Right atrium auricular region (tissue), 2 donors: Measurements from ENCODE around the gene ITGAV. TPM values are rescaled to one million over a fixed set of nuclear protein-coding genes. Genes with fewer than 3 reads are reported as not detected.

Experiments
- DNase-seq: peaks from one replicate; pipeline ENCODE4 v3.0.0-alpha.2; 2019; ENCODE audit warnings: low spot score
- H3K27ac ChIP-seq, 2 donors: fragments of 200-600 bp; sonication (generic); 1 replicate in 1 of 2; 2 replicates in 1 of 2; pipeline ENCODE4 v1.5.1; 2016 to 2019
- H3K27me3 ChIP-seq, 2 donors: fragments of 200-600 bp; sonication (generic); one replicate each; pipeline versions ENCODE4 v1.5.1 to v1.6.0; 2017 to 2019
- H3K36me3 ChIP-seq: fragments of 200-600 bp; sonication (generic); one replicate; pipeline ENCODE4 v1.5.1; 2016
- H3K4me1 ChIP-seq, 2 donors: fragments of 200-600 bp; sonication (generic); one replicate each; pipeline versions ENCODE4 v1.5.1 to v1.6.0; 2017 to 2019
- H3K4me3 ChIP-seq, 2 donors: fragments of 200-600 bp; sonication (generic); 1 replicate in 1 of 2; 2 replicates in 1 of 2; pipeline ENCODE4 v1.5.1; 2017 to 2019; ENCODE audit warnings: mild to moderate bottlenecking in 1 of 2, moderate library complexity in 1 of 2
- H3K9me3 ChIP-seq, 2 donors: fragments of 200-600 bp; sonication (generic); one replicate each; pipeline ENCODE4 v1.5.1; 2019
- CTCF ChIP-seq, 2 donors: fragments of 200-600 bp; sonication (generic); IDR thresholded peaks; one replicate each; pipeline ENCODE4 v1.5.1; 2019; ENCODE audit warnings: antibody characterized with exemption in 2 of 2
- total RNA-seq, 2 donors: library from RNA; depleted of rRNA; stranded (reverse); fragments of >200 nt; gene quantifications; one replicate each; pipeline ENCODE4 v1.1.0, GENCODE V29; 2016

Gene ITGAV
- total RNA-seq, 2 donors from 2014 or later, result 79.8 to 152 TPM

GRCh38 chr2:186639939-186640338, 50.1 kb downstream of the ITGAV start:
- Histone ChIP-seq H3K9me3 (no peaks in the 10 kb centered on the region), H3K4me3 (no peak overlapping the region), H3K27ac (no peak overlapping the region), H3K36me3 (peaks cover 58% of the 10 kb centered on the region), H3K27me3 (no peaks in the 10 kb centered on the region), H3K4me1 (no peaks in the 10 kb centered on the region)
- no peak for DNase-seq
- TF ChIP-seq CTCF (IDR thresholded peaks at IDR 0.05), result no peak

DNA sequence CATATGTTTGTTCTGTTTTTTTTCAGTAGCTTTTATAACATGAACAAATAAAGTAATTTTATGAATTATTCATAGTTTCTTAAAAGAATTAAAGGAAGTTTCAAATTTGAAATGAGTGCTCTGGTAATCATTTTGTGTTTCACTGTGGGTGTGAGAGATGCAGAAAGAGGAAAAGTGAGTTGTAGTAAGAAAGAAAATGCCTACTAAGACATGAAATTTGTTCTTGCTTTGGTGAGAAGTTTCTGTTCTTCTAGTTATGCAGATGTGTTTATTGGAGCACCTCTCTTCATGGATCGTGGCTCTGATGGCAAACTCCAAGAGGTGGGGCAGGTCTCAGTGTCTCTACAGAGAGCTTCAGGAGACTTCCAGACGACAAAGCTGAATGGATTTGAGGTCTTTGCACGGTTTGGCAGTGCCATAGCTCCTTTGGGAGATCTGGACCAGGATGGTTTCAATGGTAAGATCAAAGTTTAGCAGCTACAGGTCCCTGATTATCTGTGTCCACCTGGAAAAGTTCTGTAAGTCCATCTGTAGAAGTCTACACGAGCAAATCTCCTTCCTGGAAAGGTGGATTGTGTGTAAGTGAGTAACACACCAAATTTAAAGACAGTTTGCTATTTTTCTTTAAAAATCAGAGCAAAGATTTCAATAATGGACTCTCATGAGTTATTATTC, 51.4 kb downstream of the ITGAV start:
- Histone ChIP-seq H3K36me3 (peaks cover 54% of the 10 kb centered on the region), H3K4me3 (no peak overlapping the region), H3K27me3 (no peaks in the 10 kb centered on the region), H3K27ac (no peak overlapping the region), H3K9me3 (no peaks in the 10 kb centered on the region), H3K4me1 (no peaks in the 10 kb centered on the region)
- no peak for DNase-seq
- no peak for TF ChIP-seq CTCF (IDR thresholded peaks at IDR 0.05)

GRCh38 chr2:186641807-186642321, 52.0 kb downstream of the ITGAV start:
- H3K4me1 ChIP-seq, result no peaks in the 10 kb centered on the region
- TF ChIP-seq CTCF (IDR thresholded peaks at IDR 0.05), result peak; percentile 44 to 79
- no peaks in the 10 kb centered on the region for H3K27me3 ChIP-seq
- H3K4me3 ChIP-seq, result no peak overlapping the region
- peaks cover 50% of the 10 kb centered on the region for H3K36me3 ChIP-seq
- DNase-seq, result no peak
- H3K27ac ChIP-seq, result no peak overlapping the region
- no peaks in the 10 kb centered on the region for H3K9me3 ChIP-seq

GRCh38 chr2:186644791-186645190, 54.9 kb downstream of the ITGAV start:
- DNase-seq, result no peak
- Histone ChIP-seq H3K36me3 (peaks cover 56% of the 10 kb centered on the region), H3K9me3 (no peaks in the 10 kb centered on the region), H3K4me3 (no peak overlapping the region), H3K4me1 (no peaks in the 10 kb centered on the region), H3K27ac (no peak overlapping the region), H3K27me3 (no peaks in the 10 kb centered on the region)
- no peak for TF ChIP-seq CTCF (IDR thresholded peaks at IDR 0.05)

DNA sequence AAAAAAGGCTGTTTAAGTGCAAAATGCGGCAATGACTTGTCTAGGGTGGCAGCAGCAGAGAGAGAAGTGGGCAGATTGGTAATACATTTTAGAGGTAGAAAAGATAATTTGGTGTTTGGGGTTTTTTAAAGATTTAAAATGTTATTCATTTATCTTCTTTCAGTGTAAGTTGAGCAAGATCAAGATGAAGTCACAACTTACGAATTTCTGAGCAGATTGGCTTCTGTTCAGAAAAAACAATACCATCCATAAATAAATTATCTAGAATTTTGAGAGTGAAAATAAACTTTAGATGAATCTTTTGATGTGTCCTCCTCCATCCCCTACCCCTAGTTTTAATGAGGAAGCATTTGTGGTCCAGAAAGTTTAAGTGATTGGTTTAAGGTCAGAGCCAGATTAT, 56.1 kb downstream of the ITGAV start:
- H3K36me3 ChIP-seq, result peaks cover 58% of the 10 kb centered on the region

More for the DNA sequence above, 56.1 kb downstream of the ITGAV start:
- Histone ChIP-seq H3K27me3 (no peaks in the 10 kb centered on the region), H3K4me3 (no peak overlapping the region), H3K27ac (no peak overlapping the region), H3K9me3 (no peaks in the 10 kb centered on the region), H3K4me1 (no peaks in the 10 kb centered on the region)
- DNase-seq, result no peak
- no peak for TF ChIP-seq CTCF (IDR thresholded peaks at IDR 0.05)
